Measurements from ENCODE around the gene FBLN5.
"Not testable (repeated sequence)": the region's sequence is repeated elsewhere in the genome, so short reads cannot be mapped to it uniquely, and the experiment has no call there.

Gene FBLN5

GRCh38 chr14:91861091-91861490 lies 86.4 kb downstream of the FBLN5 start:
- no peak for DNase-seq (ENCODE audit: low spot score)

- no peak for DNase-seq (ENCODE audit: low spot score)
Observed at GRCh38 chr14:91860238-91860637, 87.3 kb downstream of the FBLN5 start.

DNA sequence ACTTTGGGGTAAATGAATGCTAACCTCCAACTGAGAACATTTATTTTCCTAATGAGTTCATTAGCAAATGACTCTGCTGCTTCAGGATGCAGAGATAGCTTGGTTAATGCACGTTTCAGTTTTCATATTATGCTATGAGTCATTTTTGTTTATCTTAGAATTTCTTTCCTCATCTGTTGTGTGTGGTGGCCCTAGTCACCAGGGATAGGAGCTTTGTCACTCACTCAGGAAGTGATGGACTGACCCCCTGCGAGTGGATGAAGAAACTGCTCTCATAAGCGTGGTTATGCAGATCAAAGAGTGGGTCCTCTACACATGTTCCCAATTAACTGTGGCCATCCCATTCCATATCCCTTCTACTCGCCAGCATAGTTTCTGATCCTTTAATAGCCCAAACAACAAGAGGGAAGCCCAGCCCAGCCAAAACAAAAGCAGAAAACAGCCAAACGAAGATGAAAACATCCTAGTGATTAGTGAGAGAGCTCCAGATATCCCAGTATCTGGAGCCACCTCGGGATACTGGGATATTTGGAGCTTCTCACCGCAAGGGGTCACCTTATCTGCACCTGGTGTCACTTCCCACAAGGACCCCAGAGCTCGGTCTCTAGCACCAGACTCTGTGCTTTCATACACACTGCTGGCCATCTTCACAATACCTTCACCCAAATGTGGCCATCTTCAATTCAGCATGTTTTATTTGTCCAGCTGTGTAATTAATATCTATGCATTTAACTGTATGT lies 88.8 kb downstream of the FBLN5 start:
- no peak for DNase-seq (ENCODE audit: low spot score)

DNA sequence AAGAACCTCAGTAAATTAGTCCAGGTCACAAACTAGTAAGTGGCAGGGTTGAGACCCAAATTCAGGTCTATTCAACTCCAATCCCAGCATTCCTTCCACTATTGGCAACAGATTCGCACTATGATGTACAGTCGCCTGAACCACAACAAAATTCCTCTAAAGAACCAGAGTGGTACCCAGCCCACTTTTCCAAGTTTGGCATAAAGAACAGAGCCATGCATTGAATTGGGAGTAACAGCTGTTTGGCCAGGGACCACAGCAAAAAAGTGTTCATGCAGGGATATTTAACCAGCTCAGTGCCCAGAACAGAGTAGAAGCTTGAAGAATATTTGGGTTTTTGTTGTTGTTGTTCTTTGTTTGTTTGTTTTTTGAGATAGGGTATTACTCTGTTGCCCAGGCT lies 89.9 kb downstream of the FBLN5 start:
- no peak for DNase-seq (ENCODE audit: low spot score)

GRCh38 chr14:91854327-91854934 lies 93.1 kb downstream of the FBLN5 start:
- DNase-seq (ENCODE audit: low spot score): no peak

DNA sequence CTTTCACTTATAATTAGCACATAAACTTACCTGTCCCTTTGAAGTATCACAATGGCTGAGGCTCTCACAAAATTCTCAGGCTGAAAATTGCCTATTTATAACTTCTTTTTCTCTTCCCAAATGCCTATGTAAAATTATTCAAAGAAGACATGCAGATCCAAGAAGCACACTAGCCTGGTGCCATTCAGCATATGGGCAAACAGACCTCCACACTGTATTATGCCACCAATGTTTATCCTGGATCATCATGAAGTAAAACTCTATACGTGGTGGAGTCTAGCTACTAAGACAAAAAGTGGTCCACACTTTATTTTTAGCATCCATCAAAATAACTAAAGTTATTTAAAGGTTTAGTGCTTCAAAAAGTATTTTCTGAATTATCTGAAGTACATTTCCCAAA lies 95.9 kb downstream of the FBLN5 start:
- no peak for DNase-seq (ENCODE audit: low spot score)

GRCh38 chr14:91848504-91849001 lies 98.9 kb downstream of the FBLN5 start:
- no peak for DNase-seq (ENCODE audit: low spot score)

DNA sequence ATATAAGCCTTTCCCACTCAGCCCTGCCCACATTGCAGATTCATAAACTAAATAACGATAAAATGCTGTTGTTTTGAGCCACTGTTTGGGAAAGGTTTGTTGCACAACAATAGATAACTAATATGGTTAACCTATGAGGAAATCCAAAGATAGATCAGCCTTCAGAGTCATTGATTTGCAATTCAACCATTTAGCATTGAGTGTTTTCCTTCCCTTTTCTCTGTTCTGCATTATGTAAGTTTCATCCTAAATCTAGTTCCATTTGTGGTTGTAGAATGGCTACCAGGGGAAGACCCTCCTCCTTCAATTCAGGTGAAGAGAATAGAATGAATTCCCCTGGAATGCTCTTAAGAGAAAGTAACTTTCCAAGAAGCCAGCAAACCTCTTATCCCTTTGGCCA lies 99.8 kb downstream of the FBLN5 start:
- no peak for DNase-seq (ENCODE audit: low spot score)

- no peak for DNase-seq (ENCODE audit: low spot score)
Observed at GRCh38 chr14:91845652-91846051, 101.8 kb downstream of the FBLN5 start.

DNA sequence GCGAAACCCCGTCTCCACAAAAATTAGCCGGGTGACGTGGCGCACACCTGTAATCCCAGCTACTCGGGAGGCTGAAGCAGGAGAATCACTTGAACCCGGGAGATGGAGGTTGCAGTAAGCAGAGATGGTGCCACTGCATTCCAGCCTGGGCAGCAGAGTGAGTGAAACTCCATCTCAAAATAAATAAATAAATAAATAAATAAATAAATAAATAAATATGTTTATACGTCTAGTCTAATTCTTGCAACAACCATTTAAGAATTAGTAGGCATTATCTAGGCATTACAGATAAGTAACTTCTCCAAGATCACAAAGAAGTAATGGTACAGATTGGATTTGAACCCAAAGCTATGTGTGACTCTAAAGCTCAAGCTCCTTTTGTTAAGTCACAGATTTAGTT lies 102.4 kb downstream of the FBLN5 start:
- DNase-seq (ENCODE audit: low spot score): not testable (repeated sequence)

- no peak for DNase-seq (ENCODE audit: low spot score)
Observed at GRCh38 chr14:91844029-91844428, 103.5 kb downstream of the FBLN5 start.

DNA sequence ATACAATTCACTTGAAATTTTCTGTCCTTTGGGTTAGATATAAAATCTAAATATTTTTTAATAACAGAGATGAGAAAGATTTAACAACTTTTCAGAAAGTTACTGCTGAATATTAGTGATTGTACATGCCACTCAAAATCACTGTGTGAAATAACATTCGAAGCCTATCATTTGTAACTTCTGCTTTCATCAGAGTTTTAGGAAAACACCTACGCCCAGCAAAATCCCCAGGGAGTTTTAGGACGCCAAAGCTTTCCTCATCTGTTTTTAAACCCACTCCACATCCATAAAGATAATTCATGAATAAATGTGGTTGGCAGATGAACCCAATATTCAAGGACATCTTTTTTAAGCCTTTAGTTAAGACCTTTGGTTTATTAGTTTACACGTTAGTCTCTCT lies 104.1 kb downstream of the FBLN5 start:
- no peak for DNase-seq (ENCODE audit: low spot score)

DNA sequence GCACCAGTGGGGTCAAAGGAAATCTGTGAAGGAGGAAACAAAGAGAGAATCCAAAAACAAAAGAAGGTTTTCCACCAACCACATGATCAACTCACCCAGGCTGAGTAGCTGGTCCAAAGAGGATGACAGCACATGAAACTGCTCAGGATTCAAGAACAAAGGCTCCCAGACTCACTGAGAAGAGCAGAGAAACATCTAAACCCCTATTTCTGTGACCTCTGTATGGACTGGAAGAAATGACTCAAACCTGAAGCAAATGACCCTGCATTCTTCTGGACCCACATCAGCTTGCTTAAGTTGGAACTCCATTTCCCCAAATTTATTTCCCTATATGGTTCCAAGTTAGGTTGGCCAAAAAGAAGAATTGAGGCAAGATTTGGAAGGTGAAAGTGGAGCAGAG lies 106.4 kb downstream of the FBLN5 start:
- no peak for DNase-seq (ENCODE audit: low spot score)

DNA sequence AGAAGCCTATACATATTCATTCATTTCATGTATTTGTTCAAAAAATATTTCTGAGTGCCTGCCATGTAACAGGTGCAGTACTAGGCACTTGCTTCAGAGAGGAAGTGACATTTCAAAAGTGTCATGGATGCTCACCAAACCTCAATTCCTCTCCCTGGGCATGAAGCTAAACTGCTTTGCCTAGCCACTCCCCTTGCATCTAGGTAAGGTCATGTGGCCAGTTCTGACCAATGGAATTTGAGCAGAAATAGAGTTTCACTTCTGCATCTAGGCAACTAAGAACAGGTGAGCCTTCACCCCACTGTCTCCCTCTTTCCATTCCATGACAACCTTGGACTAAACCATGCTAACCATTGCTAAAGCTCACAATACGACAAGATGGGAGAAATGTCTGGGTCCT lies 107.7 kb downstream of the FBLN5 start:
- no peak for DNase-seq (ENCODE audit: low spot score)

- DNase-seq (ENCODE audit: low spot score): no peak
Observed at GRCh38 chr14:91837076-91837475, 110.4 kb downstream of the FBLN5 start.

DNA sequence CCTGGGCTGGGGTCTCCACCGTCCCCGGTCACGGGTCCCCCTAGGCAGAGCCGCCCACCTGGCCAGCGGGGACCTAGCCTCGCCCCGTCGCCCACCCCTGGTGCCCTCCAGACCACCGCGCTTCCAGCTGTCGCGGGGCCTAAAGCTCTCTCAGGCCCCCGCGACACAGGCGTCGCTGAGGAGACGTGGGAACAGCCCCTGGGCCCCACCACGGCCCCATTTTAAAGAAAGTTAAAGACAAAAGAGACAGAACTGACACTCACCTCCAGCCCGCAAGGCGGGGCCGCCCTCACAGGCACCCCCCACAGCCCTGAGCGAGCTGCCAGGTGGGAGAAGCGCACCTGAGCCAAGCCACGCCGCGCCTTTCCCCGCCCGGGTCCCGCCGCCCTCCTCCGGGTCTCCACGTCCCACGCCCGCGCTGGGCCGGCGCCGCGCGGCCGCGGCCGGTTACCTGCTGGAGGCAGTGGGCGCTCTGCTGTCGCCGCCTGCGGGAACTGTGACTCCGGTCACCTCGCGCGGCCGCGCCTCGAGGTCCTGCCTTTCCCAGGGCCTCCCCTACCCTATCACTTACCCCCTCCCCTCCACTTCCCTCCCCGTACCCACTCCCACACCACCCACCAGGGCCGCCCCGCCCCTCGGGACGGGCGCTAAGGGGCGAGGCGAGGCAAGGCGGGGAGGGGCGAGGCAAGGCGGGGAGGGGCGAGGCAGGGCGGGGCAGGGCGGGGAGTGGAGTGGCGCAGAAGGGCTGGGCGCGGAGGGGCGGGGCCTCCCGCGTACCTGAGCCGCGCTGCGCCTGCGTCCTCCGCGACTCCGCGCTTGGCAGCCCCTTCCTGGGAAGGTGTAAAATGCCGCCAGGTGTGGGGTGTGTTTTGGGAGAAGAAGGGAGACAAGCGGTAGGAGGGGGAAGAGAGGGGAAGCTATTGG lies 111.3 kb downstream of the FBLN5 start:
- peak; percentile 69 for DNase-seq (ENCODE audit: low spot score)

DNA sequence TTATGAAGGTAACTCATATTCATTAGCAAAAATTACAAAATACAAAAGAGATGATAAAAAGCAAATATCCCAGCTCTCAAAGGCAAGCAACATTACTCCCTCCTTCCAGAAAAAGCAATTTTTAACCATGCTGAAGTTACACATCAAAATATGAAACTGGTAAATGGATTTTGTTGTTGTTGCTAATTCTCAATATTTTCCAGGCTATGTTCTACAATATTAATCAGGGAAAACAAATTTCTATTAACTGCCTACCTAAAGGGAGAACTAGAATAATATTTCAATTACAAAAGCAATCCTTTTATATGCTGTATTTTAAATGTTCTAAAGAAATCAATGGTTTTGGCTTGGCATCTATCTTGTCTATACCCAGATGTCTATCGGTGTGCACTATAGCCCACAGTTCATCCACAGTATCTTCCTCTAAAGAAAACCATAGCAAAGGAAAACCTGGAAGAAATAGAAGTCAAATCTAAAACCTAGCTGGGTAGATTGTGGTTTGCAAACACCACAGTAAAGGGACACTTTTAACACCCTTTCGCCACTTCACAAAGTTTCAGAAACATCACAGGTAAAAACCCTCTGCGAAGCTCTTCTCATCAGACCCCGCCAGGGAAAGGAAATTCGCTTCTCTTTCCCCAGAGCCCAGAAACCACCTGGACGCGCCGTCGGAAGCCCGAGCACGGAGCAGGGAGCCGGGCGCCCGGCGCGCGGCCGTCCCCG lies 112.1 kb downstream of the FBLN5 start:
- no peak for DNase-seq (ENCODE audit: low spot score)

GRCh38 chr14:91834571-91834970 lies 112.9 kb downstream of the FBLN5 start:
- DNase-seq (ENCODE audit: low spot score): no peak

DNA sequence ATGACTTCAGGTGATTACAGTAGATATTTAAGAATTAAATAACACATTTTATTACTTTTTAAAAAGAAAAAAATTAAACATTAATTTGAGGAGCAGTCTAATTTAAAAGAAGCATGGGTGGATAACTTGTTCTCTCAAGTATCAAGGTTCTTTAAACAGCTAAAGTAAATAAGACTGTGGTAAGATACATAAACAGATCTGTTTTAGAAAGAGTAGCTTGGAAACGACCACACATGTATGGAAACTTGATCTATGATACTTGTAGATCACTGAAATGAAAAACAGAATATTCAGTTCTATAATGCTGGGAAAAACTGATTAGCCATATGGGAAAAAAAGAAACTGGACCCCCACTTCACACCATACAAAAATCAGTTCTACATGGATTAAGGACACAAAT lies 116.2 kb downstream of the FBLN5 start:
- DNase-seq (ENCODE audit: low spot score): no peak

- no peak for DNase-seq (ENCODE audit: low spot score)
Observed at GRCh38 chr14:91830777-91831176, 116.7 kb downstream of the FBLN5 start.

DNA sequence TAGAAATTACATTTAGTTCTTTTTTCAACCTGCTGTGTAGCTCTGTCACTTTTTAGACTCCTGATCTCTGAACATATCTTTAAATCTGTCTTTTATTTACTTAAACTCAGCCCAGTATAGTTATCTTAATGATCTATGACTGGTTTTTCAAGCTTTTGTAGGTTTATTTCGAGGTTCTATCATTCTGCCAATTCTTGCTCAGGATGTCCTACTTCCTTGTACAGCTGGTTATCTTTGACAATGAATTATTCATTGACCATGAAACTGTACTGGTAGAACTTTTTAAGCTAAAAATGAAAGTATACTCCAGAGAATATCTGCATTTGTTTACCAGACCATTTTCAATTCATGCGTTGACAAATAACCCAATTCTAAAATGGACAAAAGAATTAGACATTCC lies 118.0 kb downstream of the FBLN5 start:
- no peak for DNase-seq (ENCODE audit: low spot score)

GRCh38 chr14:91827746-91828145 lies 119.7 kb downstream of the FBLN5 start:
- no peak for DNase-seq (ENCODE audit: low spot score)
